Glomerular visceral epithelial cell (primary cell): Measurements from ENCODE around the gene DDX56.
A peak's percentile ranks its signal among the peaks of the same experiment; 100 is the strongest.
"Not testable (repeated sequence)": the region's sequence is repeated elsewhere in the genome, so short reads cannot be mapped to it uniquely, and the experiment has no call there.

Experiments
- DNase-seq: peaks from one replicate; pipeline ENCODE4 v3.0.0-alpha.2; 2016; ENCODE audit errors: extremely low spot score

Gene DDX56

GRCh38 chr7:44573464-44574286 lies at the start of gene DDX56:
TSS of gene DDX56 (minus strand) at chr7:44573908. CDS start at chr7:44573895, 13 bp downstream.
- peak; percentile 93 for DNase-seq

GRCh38 chr7:44622342-44623151 lies 48.8 kb upstream of the DDX56 start:
- DNase-seq = no peak

GRCh38 chr7:44621750-44622103 lies 48.0 kb upstream of the DDX56 start:
- DNase-seq = no peak

- DNase-seq = no peak
Observed at GRCh38 chr7:44621034-44621749, 47.5 kb upstream of the DDX56 start.

- DNase-seq = peak; percentile 70
Observed at GRCh38 chr7:44618753-44619152, 45.0 kb upstream of the DDX56 start.

- DNase-seq = no peak
Observed at GRCh38 chr7:44618045-44618444, 44.3 kb upstream of the DDX56 start.

GRCh38 chr7:44617225-44617890 lies 43.6 kb upstream of the DDX56 start:
- DNase-seq = no peak

GRCh38 chr7:44616545-44616944 lies 42.8 kb upstream of the DDX56 start:
- DNase-seq = no peak

GRCh38 chr7:44615793-44616192 lies 42.1 kb upstream of the DDX56 start:
- no peak for DNase-seq

- DNase-seq = peak; percentile 54
Observed at GRCh38 chr7:44615149-44615611, 41.5 kb upstream of the DDX56 start.

GRCh38 chr7:44609829-44610228 lies 36.1 kb upstream of the DDX56 start:
- DNase-seq = no peak

GRCh38 chr7:44608916-44609648 lies 35.4 kb upstream of the DDX56 start:
- no peak for DNase-seq

GRCh38 chr7:44607141-44608068 lies 33.7 kb upstream of the DDX56 start:
- no peak for DNase-seq

- DNase-seq = peak; percentile 97
Observed at GRCh38 chr7:44606341-44607140, 32.8 kb upstream of the DDX56 start, which contains the start of gene OGDH. TSS of gene OGDH (plus strand) at chr7:44606627. CDS start at chr7:44624344, 17,717 bp downstream.

- DNase-seq = no peak
Observed at GRCh38 chr7:44604941-44605340, 31.2 kb upstream of the DDX56 start.

- no peak for DNase-seq
Observed at GRCh38 chr7:44603193-44603592, 29.5 kb upstream of the DDX56 start.

GRCh38 chr7:44602576-44602910 lies 28.8 kb upstream of the DDX56 start:
- no peak for DNase-seq

- no peak for DNase-seq
Observed at GRCh38 chr7:44599222-44599621, 25.5 kb upstream of the DDX56 start.

GRCh38 chr7:44597181-44597580 lies 23.5 kb upstream of the DDX56 start:
- not testable (repeated sequence) for DNase-seq
